H9 (cell line): ENCODE results near the gene MUC4. TPM values are rescaled to one million over a fixed set of nuclear protein-coding genes. Genes with fewer than 3 reads are reported as not detected.

Experiments used
- DNase-seq: peaks from one replicate; pipeline ENCODE4 v3.0.0-alpha.2; 2017
- H2AFZ ChIP-seq: one replicate; pipeline ENCODE4 v1.6.1; 2013; ENCODE audit warnings: mild to moderate bottlenecking, low read length, control low read depth, moderate library complexity
- H2AK5ac ChIP-seq: 2 replicates; pipeline ENCODE4 v1.6.1; 2013; ENCODE audit warnings: low read length, control low read depth, mixed read lengths; ENCODE audit not compliant: insufficient read length
- H2BK120ac ChIP-seq: one replicate; pipeline ENCODE4 v1.6.1; 2013; ENCODE audit warnings: low read depth, mild to moderate bottlenecking, low read length, control low read depth, inconsistent platforms; ENCODE audit not compliant: poor library complexity, severe bottlenecking
- H2BK12ac ChIP-seq: 2 replicates; pipeline ENCODE4 v1.6.1; 2013; ENCODE audit warnings: low read length, control low read depth, mixed read lengths, low read depth; ENCODE audit not compliant: insufficient read length
- H2BK15ac ChIP-seq: 2 replicates; pipeline ENCODE4 v1.6.1; 2013; ENCODE audit warnings: low read depth, low read length, control low read depth
- H2BK20ac ChIP-seq: one replicate; pipeline ENCODE4 v1.6.1; 2013; ENCODE audit warnings: low read depth, mild to moderate bottlenecking, low read length, control low read depth, inconsistent platforms; ENCODE audit not compliant: poor library complexity, severe bottlenecking
- H2BK5ac ChIP-seq: 2 replicates; pipeline ENCODE4 v1.6.1; 2013; ENCODE audit warnings: low read length, control low read depth, mixed read lengths; ENCODE audit not compliant: insufficient read length
- H3K14ac ChIP-seq: 2 replicates; pipeline ENCODE4 v1.6.1; 2013; ENCODE audit warnings: low read length, control low read depth; ENCODE audit not compliant: insufficient read depth
- H3K18ac ChIP-seq: 2 replicates; pipeline ENCODE4 v1.6.1; 2013; ENCODE audit warnings: low read depth, mild to moderate bottlenecking, mixed read lengths, low read length, control low read depth; ENCODE audit not compliant: insufficient read length
- H3K23ac ChIP-seq: 2 replicates; pipeline ENCODE4 v1.6.1; 2013; ENCODE audit warnings: low read length, control low read depth, mixed read lengths, low read depth; ENCODE audit not compliant: insufficient read length
- H3K23me2 ChIP-seq: 2 replicates; pipeline ENCODE4 v1.6.1; 2013; ENCODE audit warnings: low read depth, mild to moderate bottlenecking, mixed read lengths, low read length, control low read depth; ENCODE audit not compliant: insufficient read length, poor library complexity, severe bottlenecking
- H3K27ac ChIP-seq: 2 replicates; pipeline ENCODE4 v1.5.1; 2013; ENCODE audit warnings: low read length, control low read depth, mixed read lengths, low read depth; ENCODE audit not compliant: insufficient read length
- H3K27me3 ChIP-seq: 2 replicates; pipeline ENCODE4 v1.6.1; 2013; ENCODE audit warnings: low read length, control low read depth, inconsistent platforms; ENCODE audit not compliant: insufficient read depth
- H3K4ac ChIP-seq: 2 replicates; pipeline ENCODE4 v1.6.1; 2013; ENCODE audit warnings: low read depth, mild to moderate bottlenecking, control low read depth, inconsistent platforms, low read length, moderate library complexity
- H3K4me1 ChIP-seq: 2 replicates; pipeline ENCODE4 v1.6.1; 2013; ENCODE audit warnings: low read length, control low read depth, inconsistent platforms; ENCODE audit not compliant: insufficient read depth
- H3K4me2 ChIP-seq: 2 replicates; pipeline ENCODE4 v1.6.1; 2013; ENCODE audit warnings: low read length, control low read depth, mixed read lengths; ENCODE audit not compliant: insufficient read length, insufficient read depth
- H3K56ac ChIP-seq: 2 replicates; pipeline ENCODE4 v1.6.1; 2013; ENCODE audit warnings: low read depth, mild to moderate bottlenecking, mixed read lengths, low read length, control low read depth; ENCODE audit not compliant: insufficient read length
- H3K79me1 ChIP-seq: 2 replicates; pipeline ENCODE4 v1.6.1; 2013; ENCODE audit warnings: low read depth, mild to moderate bottlenecking, moderate library complexity, low read length, control low read depth, inconsistent platforms; ENCODE audit not compliant: insufficient read depth, poor library complexity, severe bottlenecking
- H3K79me2 ChIP-seq: 2 replicates; pipeline ENCODE4 v1.6.1; 2013; ENCODE audit warnings: low read length, control low read depth, inconsistent platforms; ENCODE audit not compliant: insufficient read depth
- H3K9ac ChIP-seq: 2 replicates; pipeline ENCODE4 v1.6.1; 2013; ENCODE audit warnings: low read length, control low read depth, mixed read lengths; ENCODE audit not compliant: insufficient read length; ENCODE audit errors: extremely low read depth
- H3K9me3 ChIP-seq: one replicate; pipeline ENCODE4 v1.6.1; 2013; ENCODE audit warnings: low read depth, low read length, inconsistent platforms; ENCODE audit not compliant: control insufficient read depth
- H3T11ph ChIP-seq: one replicate; pipeline ENCODE4 v1.6.1; 2013; ENCODE audit warnings: mild to moderate bottlenecking, low read length, control low read depth, inconsistent platforms
- H4K20me1 ChIP-seq: one replicate; pipeline ENCODE4 v1.6.1; 2013; ENCODE audit not compliant: control insufficient read depth, insufficient read length, insufficient read depth
- H4K5ac ChIP-seq: 2 replicates; pipeline ENCODE4 v1.6.1; 2013; ENCODE audit warnings: low read depth, mild to moderate bottlenecking, mixed read lengths, low read length, control low read depth; ENCODE audit not compliant: insufficient read length
- H4K8ac ChIP-seq: replicated peaks from 2 replicates; pipeline ENCODE4 v1.6.1; 2013; ENCODE audit warnings: low read length, control low read depth, mixed read lengths, low read depth; ENCODE audit not compliant: insufficient read length
- H4K91ac ChIP-seq: 2 replicates; pipeline ENCODE4 v1.6.1; 2013; ENCODE audit warnings: low read depth, mild to moderate bottlenecking, moderate library complexity, mixed read lengths, low read length, control low read depth; ENCODE audit not compliant: insufficient read length
- H3K27ac Mint-ChIP-seq, 3 experiments: 2 replicates in 2 of 3; 3 replicates in 1 of 3; pipeline ENCODE4 v1.8.0; 2020 to 2021; ENCODE audit warnings: mixed read lengths in 3 of 3, mild to moderate bottlenecking in 1 of 3, moderate library complexity in 1 of 3
- H3K27me3 Mint-ChIP-seq: 2 replicates; pipeline ENCODE4 v1.8.0; 2021; ENCODE audit warnings: low read depth, mild to moderate bottlenecking, moderate library complexity, mixed read lengths
- H3K36me3 Mint-ChIP-seq, 3 experiments: 2 replicates in 2 of 3; 3 replicates in 1 of 3; pipeline ENCODE4 v1.8.0; 2020 to 2021; ENCODE audit warnings: low read depth in 3 of 3, mixed read lengths in 3 of 3; ENCODE audit not compliant: insufficient read depth in 1 of 3
- H3K4me1 Mint-ChIP-seq, 2 experiments: 2 replicates each; pipeline ENCODE4 v1.8.0; 2020; ENCODE audit warnings: mixed read lengths in 2 of 2
- H3K4me3 Mint-ChIP-seq, 2 experiments: 2 replicates in 1 of 2; 3 replicates in 1 of 2; pipeline ENCODE4 v1.8.0; 2020 to 2021; ENCODE audit warnings: mild to moderate bottlenecking in 2 of 2, mixed read lengths in 2 of 2, moderate library complexity in 1 of 2
- H3K9me3 Mint-ChIP-seq, 2 experiments: 2 replicates in 1 of 2; 3 replicates in 1 of 2; pipeline ENCODE4 v1.8.0; 2020; ENCODE audit warnings: mild to moderate bottlenecking in 2 of 2, mixed read lengths in 2 of 2, moderate library complexity in 1 of 2
- CTCF ChIP-seq: fragments of 200-600 bp; sonication (generic); conservative IDR thresholded peaks from 3 replicates; pipeline ENCODE4 v1.8.0; 2021; ENCODE audit warnings: antibody characterized with exemption, mild to moderate bottlenecking
- WGBS: extraction: QIAGEN DNeasy Blood & Tissue Kit; methylation state at CpG from one replicate; pipeline ENCODE4 v1.1.7; 2013; ENCODE audit warnings: missing lambda C conversion rate, low lambda C conversion rate, mixed read lengths; ENCODE audit not compliant: insufficient read length; ENCODE audit errors: extremely low coverage; 5-methylcytosine and 5-hydroxymethylcytosine counted together
- long read RNA-seq: library from polyadenylated mRNA; unstranded; transcript quantifications from one replicate; pipeline ENCODE4 v2.0.0, GENCODE V29; 2020
- total RNA-seq: library from RNA; stranded (reverse); gene quantifications from 2 replicates; pipeline ENCODE4 v1.2.1, GENCODE V29; 2021

Gene MUC4, protein sequence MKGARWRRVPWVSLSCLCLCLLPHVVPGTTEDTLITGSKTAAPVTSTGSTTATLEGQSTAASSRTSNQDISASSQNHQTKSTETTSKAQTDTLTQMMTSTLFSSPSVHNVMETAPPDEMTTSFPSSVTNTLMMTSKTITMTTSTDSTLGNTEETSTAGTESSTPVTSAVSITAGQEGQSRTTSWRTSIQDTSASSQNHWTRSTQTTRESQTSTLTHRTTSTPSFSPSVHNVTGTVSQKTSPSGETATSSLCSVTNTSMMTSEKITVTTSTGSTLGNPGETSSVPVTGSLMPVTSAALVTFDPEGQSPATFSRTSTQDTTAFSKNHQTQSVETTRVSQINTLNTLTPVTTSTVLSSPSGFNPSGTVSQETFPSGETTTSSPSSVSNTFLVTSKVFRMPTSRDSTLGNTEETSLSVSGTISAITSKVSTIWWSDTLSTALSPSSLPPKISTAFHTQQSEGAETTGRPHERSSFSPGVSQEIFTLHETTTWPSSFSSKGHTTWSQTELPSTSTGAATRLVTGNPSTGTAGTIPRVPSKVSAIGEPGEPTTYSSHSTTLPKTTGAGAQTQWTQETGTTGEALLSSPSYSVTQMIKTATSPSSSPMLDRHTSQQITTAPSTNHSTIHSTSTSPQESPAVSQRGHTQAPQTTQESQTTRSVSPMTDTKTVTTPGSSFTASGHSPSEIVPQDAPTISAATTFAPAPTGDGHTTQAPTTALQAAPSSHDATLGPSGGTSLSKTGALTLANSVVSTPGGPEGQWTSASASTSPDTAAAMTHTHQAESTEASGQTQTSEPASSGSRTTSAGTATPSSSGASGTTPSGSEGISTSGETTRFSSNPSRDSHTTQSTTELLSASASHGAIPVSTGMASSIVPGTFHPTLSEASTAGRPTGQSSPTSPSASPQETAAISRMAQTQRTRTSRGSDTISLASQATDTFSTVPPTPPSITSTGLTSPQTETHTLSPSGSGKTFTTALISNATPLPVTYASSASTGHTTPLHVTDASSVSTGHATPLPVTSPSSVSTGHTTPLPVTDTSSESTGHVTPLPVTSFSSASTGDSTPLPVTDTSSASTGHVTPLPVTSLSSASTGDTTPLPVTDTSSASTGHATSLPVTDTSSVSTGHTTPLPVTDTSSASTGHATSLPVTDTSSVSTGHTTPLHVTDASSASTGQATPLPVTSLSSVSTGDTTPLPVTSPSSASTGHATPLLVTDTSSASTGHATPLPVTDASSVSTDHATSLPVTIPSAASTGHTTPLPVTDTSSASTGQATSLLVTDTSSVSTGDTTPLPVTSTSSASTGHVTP (N-terminal part only)
- total RNA-seq: 0.70 and 1.2 TPM in 2 replicates
- long read RNA-seq: 0 reads

DNA sequence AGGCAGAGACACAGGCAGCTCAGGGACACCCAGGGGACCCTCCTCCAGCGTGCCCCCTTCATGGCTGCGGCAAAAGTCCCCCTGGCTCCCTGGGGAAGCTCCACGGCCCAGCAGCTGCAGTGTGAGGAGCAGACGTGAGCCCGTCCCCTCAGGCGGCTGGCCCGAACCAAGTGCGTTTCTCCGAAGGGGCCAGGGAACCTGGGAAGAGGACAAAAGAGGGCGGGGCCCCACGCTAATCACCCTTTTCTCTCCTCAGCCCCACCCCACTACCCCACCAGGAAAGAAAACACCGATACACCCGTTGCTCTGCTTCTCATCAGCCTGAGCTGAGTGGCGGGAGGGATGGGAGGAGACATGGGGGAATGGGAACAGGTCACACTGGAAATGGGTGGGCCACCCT lies at the start of gene MUC4:
TSS of gene MUC4 (minus strand) at position 174 of the 400 bp plus-strand sequence. CDS start at position 62, 112 bp downstream.
- no peak within 1 kb of the TSS for H4K5ac ChIP-seq
- no peaks in the 10 kb centered on the region for H3K27me3 ChIP-seq
- Mint-ChIP-seq H3K27me3 (peaks cover 8% of the 10 kb centered on the region), H3K27ac (peak within 1 kb of the TSS in 1 of 3 experiments; percentile 23; a peak in 2 of 7 replicates), H3K9me3 (no peaks in the 10 kb centered on the region), H3K4me3 (peak within 1 kb of the TSS in 1 of 2 experiments; percentile 52; a peak in 3 of 5 replicates), H3K36me3 (no peaks in the 10 kb centered on the region), H3K4me1 (peaks cover 39 to 41% of the 10 kb centered on the region in 2 experiments)
- no peak within 1 kb of the TSS for H2BK15ac ChIP-seq
- no peak within 1 kb of the TSS for H4K91ac ChIP-seq
- H2BK20ac ChIP-seq: no peak within 1 kb of the TSS
- peak within 1 kb of the TSS; percentile 70 for H3K18ac ChIP-seq
- no CpG with 5 or more reads among the region's 14 CpGs for WGBS
- H3T11ph ChIP-seq: no peak within 1 kb of the TSS
- H3K9me3 ChIP-seq: no peaks in the 10 kb centered on the region
- peak within 1 kb of the TSS; percentile 43 for H2BK12ac ChIP-seq
- no peak for TF ChIP-seq CTCF
- peak; percentile 55 for DNase-seq
- H4K20me1 ChIP-seq: no peaks in the 10 kb centered on the region
- H3K79me1 ChIP-seq: no peaks in the 10 kb centered on the region
- H2BK120ac ChIP-seq: no peak within 1 kb of the TSS
- no peak within 1 kb of the TSS; the same call in 1 of the 2 replicates for H3K4ac ChIP-seq
- no peak within 1 kb of the TSS; the same call in 1 of the 2 replicates for H3K14ac ChIP-seq
- H3K9ac ChIP-seq: no peak within 1 kb of the TSS
- no peak within 1 kb of the TSS for H3K4me2 ChIP-seq
- peaks cover 3% of the 10 kb centered on the region for H3K4me1 ChIP-seq
- H2AFZ ChIP-seq: no peak within 1 kb of the TSS
- H2BK5ac ChIP-seq: no peak within 1 kb of the TSS
- no peaks in the 10 kb centered on the region for H3K23me2 ChIP-seq
- H3K56ac ChIP-seq: no peak within 1 kb of the TSS
- H3K79me2 ChIP-seq: no peaks in the 10 kb centered on the region
- H4K8ac ChIP-seq: no peak within 1 kb of the TSS
- H3K23ac ChIP-seq: no peak within 1 kb of the TSS
- H3K27ac ChIP-seq: no peak within 1 kb of the TSS
- no peak within 1 kb of the TSS for H2AK5ac ChIP-seq
